Smooth muscle cell of the brain vasculature (primary cell): ENCODE data around the gene GLIS2.

ENCODE experiments used
- DNase-seq: peaks from one replicate; pipeline ENCODE4 v3.0.0-alpha.2; 2012; ENCODE audit warnings: low read depth, low spot score

The GLIS2 gene

DNA sequence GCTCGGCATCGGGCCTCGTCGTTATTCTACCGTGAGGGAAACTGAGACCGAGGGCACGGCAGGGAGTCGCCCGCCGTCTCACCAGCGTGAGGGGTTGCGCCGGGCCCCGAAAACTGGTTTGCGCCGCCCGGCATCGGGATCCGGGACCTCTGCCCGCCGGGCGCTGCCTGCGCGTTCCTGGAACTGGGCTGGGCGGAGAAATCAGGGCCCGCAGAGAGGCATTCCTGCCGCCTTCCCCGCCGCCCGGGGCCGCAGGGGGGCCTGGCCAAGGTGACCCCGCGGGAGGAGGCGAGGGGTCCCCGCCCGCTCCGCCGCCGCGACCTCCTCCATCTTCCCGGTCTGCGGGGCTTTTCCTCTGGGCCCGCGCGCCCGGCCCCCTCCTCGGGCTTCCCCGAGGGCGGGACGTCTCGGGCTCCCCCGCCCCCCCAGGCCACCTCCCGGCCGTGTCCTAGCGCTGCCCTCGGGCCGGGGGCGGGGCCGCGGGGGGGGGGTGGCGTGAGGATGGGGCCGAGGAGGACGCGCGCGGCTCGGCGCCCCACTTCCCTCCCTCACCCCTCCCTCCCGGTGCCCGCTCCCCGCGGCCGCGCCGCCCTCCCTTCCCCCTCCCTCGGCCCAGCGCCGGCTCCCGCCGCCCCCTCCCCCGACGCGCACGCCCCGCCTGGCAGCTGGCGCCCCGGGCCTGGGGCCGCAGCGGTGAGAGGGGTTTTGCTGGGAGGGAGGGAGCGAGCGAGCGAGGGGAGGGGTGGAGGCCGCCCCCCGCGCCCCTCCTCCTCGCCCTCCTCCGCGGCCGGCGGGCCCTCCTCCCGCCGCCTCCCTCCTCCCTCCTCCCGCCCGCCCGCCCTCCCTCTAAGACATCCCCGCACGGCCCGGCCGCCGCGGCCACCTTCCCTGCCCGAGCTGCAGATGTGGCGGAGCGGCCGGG, at the start of gene GLIS2:
GLIS2 (plus strand) TSS at position 882 of the 922 bp plus-strand sequence. CDS start 16,214 bp downstream, outside the sequence.
- no peak for DNase-seq

DNA sequence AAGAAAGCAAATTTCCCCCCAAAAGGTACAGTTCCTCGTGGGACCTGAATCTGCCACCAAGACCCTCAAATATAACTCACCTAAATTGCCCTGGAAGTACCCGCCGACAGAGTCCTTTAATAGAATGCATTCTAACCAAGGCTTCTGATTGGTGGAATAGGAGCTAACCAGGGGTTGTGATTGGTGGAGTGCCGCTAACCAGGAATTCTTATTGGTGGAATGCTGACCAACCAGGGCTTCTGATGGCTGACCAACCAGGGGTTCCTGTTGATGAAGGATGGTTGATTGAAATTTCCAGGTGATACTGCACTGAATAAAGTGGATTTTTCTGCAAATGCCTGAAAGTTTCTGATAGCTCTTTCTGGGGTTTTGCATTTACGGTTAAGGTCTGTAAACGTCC, 49.5 kb upstream of the GLIS2 start:
- DNase-seq: no peak

- no peak for DNase-seq
These were observed 45.8 kb upstream of the GLIS2 start for GRCh38 chr16:4270091-4270490.

- DNase-seq: no peak
These were observed 45.3 kb upstream of the GLIS2 start for GRCh38 chr16:4270595-4270994.

DNA sequence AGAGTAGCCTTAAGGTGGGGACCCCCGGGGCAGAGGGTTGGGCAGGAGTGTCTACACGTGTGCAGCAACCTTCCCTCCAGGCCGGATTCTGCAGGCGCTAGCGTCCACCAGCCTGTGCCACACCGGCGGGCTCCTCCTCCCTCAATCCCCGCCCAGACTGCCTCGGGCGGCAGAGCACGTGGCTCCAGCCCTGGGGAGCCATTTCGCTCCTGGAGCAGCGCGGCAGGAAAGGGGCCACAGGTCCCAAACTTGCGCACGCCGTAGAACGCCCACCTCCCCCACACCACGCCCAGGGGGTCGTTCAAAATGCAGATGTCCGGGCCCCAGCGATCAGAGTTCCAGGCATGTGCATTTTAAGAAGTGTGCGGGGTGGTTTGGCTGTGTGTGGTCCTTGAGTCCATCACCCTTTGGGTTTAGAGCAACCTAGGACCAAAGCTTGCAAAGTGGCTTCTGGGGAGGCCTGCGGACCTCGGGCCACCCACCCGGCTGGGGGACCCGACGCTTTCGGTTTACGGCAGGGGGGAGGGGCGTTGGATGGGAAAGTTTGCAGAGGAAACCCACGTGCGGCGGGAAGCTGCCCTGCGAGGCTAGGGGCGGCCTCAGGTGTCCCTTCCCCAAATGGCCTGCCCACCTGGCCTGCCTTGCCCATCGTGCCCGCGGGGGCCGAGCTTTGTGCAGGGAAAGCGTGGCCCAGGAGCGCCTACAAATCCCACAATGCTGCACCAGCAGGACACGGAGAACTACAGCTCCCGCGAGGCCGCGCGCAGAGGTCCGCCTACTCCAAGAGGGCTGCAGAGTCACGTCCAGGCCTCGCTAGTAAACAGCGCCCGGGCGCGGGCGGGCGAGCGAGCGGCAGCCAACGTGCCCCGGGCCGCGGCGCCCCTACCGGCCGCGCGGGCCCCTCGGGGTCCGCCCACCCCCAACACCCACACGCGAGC, 44.4 kb upstream of the GLIS2 start:
- DNase-seq: peak; percentile 73

DNA sequence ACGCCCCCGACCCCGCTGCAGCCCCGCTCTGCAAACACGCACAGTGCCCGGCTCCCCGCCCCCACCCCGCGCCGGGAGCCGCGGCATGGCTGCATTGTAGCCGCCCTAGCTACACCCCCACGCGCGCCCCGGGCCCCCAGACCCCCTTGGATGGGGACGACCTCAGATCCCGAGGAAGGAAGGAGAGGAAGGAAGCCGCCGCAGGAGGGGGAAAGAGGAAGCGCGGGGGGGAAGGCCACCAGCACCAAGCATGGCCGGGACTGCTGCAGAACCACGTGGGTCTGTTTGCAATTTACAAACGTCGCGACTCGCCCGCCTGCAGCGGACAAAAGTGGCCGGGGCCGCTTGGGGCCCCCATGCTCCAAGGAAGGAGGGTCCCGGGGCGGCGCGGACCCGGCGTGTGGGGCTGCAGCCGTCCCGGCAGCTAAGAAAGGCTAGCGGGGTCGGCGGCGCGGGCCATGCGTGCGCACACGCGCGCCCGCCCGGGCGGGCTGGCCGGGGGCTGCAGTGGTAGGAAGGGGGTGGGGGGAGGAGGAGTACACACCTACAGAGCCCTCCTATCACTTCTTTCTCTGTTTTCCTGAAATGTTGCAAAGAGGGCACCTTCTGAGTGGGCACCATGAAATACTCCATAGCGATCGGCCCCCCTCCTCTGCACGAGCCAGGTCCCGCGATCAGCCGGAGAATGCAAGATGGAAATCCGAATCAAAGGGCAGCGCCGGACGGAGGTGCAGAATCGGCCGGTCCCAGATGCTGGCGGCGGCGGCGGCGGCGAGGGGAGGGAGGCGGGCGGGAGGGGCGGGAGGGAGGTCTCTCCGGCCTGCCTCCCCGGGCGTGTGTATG, 43.5 kb upstream of the GLIS2 start:
- no peak for DNase-seq

DNA sequence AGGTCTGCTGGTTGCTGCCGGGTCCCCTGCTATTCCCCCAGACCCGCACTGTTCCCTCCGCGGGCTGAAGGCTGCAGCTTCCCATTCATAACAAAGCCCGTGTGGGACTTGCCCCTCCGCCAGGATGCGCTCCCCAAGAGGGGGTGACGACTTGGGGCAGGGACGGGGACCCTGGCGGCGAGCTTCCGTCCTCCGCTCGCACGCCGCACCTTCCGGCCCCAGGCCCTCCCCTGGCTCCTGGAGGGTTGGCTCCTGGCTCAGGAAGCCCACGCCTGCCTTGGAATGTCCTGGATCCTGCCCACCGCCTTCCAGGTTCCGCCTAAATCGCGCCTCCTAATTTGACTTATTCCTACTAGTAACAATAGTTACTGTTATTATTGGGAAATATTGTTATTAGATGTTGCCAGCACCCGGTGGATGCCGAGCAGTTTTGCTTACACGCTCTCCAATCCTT, 42.0 kb upstream of the GLIS2 start:
- DNase-seq: no peak

DNA sequence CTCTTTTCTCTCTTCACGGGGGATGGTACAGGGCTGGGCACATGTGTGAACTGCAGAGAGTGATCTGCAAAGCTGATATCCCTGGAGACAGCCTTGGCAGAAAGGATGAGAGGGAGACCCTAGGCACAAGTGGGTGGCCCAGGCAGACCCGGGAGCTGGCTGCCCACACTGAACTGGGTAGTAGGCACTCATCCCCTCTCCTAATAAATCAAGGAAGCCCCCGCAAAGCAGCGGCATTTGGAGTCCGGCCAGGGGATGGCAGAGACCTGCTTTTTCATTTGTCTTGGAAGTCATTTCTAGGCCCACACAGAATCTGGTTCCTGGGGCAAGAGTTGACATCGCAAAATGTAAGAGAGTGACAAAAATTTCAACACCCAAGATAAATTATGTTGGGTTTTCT, 40.0 kb upstream of the GLIS2 start:
- DNase-seq: no peak

- DNase-seq: no peak
These were observed 37.8 kb upstream of the GLIS2 start for GRCh38 chr16:4277987-4278513.

GRCh38 chr16:4280625-4281024, 35.2 kb upstream of the GLIS2 start:
- DNase-seq: no peak

GRCh38 chr16:4283441-4283840, 32.4 kb upstream of the GLIS2 start:
- DNase-seq: no peak

DNA sequence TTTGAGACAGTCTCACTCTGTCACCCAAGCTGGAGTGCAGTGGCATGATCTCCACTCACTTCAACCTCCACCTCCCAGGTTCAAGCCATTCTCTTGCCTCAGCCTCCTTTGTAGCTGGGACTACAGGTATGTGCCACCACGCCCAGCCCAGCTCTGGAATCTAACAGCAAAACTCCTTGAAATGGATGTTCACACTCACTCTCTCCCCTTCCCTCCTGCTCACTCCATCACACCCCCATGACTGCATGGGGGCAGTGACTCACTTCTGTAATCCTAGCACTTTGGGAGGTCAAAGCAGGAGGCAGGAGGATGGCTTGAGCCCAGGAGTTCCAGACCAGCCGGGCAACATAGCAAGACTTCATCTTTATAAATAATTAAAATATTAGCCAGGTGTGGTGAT, 31.9 kb upstream of the GLIS2 start:
- no peak for DNase-seq

DNA sequence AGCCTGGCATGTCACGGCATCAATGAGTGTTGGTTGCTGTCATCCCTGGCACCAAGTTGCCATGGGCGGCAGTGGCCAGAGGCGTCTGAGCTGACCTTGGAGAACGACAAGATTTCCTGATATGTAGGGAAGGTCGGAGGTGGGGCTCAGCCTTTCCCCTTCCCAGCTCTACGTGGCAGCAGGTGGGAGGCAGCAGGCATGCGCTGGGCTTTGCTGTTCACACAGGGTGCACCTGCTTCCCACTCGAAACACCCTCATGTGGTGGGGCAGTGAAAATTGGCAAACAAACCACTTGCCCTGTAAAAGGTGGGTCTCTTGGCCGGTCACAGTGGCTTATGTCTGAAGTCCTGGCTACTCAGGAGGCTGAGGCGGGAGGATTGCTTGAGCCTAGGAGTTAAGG, 30.7 kb upstream of the GLIS2 start:
- DNase-seq: no peak

DNA sequence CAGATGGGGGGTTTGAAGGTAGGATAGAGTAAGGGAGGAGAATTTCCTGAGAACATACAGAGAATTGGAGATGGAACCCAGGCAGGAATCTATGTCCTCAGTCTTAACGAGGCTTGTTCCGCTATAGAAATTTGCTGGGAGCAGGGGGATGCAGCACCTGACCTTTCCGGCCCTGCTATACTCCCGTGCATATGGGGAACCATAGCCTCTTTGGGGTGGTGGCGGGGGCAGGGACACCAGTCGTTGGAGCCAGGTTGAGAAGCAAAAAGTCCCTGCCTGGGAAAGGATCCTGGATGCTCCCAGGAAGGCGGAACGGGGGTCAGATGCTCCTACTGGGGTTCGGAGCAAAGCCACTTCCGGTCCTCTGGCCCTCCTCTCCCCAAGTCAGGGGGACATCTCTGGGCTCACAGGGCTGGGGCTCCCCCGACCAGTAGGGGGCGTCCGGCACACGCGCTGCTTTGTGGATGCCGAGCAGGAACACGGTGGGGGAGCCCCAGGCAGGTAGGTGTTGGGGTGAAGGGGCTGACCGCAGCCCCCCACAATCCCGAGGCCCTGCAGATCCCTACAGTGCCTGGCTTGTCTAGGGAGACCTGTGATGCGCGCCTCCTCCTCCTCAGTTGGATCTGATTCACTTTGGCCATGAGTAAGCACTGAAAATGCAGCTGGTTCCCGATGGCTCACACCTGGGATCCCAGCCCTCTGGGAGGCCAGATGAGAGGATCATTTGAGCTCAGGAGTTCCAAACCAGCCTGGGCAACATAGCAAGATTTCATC, 27.5 kb upstream of the GLIS2 start:
- no peak for DNase-seq

- no peak for DNase-seq
These were observed 25.5 kb upstream of the GLIS2 start for GRCh38 chr16:4290236-4290830.

GRCh38 chr16:4291699-4292098, 24.2 kb upstream of the GLIS2 start:
- no peak for DNase-seq

DNA sequence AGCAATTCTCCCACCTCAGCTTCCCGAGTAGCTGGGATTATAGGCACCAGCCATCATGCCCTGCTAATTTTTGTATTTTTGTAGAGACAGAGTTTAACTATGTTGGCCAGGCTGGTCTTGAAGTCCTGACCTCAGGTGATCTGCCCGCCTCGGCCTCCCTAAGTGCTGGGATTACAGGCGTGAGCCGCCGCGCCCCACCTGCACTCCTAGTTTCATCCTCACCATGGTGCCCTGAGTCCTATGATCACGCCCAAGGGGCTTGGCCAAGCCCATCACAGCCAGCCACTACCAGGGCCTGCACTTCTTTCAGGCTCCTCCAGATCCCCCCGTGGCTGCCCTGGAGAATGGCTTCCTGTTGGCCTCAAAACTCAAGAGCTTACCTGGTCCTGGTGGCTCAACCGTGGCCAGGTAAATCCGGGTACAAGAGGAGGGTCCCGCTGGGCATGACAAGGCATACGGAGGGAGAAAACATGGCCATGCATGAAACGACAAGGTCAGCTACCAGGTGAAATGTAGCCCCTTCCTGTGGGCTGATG, 22.6 kb upstream of the GLIS2 start:
- no peak for DNase-seq

- DNase-seq: no peak
These were observed 21.9 kb upstream of the GLIS2 start for GRCh38 chr16:4293822-4294457.

- no peak for DNase-seq
These were observed 20.3 kb upstream of the GLIS2 start for GRCh38 chr16:4295581-4295980.
